ENCODE results near the gene INTS14. TPM values are rescaled to one million over a fixed set of nuclear protein-coding genes. Genes with fewer than 3 reads are reported as not detected.

The INTS14 gene
- total RNA-seq, 4 donors from 2014 or later = 23.1 to 39.4 (median 31.1) TPM

- TF ChIP-seq, protein P1, sequence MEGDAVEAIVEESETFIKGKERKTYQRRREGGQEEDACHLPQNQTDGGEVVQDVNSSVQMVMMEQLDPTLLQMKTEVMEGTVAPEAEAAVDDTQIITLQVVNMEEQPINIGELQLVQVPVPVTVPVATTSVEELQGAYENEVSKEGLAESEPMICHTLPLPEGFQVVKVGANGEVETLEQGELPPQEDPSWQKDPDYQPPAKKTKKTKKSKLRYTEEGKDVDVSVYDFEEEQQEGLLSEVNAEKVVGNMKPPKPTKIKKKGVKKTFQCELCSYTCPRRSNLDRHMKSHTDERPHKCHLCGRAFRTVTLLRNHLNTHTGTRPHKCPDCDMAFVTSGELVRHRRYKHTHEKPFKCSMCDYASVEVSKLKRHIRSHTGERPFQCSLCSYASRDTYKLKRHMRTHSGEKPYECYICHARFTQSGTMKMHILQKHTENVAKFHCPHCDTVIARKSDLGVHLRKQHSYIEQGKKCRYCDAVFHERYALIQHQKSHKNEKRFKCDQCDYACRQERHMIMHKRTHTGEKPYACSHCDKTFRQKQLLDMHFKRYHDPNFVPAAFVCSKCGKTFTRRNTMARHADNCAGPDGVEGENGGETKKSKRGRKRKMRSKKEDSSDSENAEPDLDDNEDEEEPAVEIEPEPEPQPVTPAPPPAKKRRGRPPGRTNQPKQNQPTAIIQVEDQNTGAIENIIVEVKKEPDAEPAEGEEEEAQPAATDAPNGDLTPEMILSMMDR (IDR thresholded peaks at IDR 0.05; ENCODE audit: low read depth) = no peak
These were observed 8.8 kb upstream of the INTS14 start for GRCh38 chr15:65619626-65620290.

DNA sequence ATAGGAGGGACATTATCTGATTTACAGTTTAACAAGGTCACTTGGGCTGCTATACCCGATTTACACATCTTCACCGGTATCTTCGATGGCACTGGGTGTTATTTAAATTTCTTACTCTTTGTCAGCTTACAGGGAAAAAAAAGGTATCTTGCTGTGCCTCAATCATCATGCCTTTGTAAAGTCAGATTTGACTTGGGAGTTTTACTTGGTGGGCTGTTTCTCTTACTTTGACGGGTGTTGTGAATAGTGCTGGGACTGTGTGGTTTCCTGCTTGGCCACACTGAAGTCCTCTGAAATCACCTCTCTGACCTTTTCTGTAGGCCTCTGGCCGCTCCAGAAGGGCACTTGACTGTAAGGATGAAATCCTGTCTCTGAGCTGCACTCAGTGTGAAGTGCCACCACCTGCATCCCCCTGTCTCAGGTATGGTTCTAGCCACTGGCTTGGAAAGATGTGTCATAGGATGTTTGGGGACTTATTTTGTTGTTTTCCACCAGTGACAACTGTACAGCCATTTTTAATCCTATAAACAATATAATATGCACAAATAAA lies 7.7 kb upstream of the INTS14 start:
- TF ChIP-seq, protein P1 (IDR thresholded peaks at IDR 0.05; ENCODE audit: low read depth) = no peak

GRCh38 chr15:65612949-65613744 lies 2.2 kb upstream of the INTS14 start:
- TF ChIP-seq, protein P1 (IDR thresholded peaks at IDR 0.05; ENCODE audit: low read depth) = no peak

GRCh38 chr15:65612616-65612946 lies 1.6 kb upstream of the INTS14 start:
- TF ChIP-seq, protein P1 (IDR thresholded peaks at IDR 0.05; ENCODE audit: low read depth) = no peak

- TF ChIP-seq, protein P1 (IDR thresholded peaks at IDR 0.05; ENCODE audit: low read depth) = no peak
These were observed 1.1 kb upstream of the INTS14 start for GRCh38 chr15:65611888-65612615.

DNA sequence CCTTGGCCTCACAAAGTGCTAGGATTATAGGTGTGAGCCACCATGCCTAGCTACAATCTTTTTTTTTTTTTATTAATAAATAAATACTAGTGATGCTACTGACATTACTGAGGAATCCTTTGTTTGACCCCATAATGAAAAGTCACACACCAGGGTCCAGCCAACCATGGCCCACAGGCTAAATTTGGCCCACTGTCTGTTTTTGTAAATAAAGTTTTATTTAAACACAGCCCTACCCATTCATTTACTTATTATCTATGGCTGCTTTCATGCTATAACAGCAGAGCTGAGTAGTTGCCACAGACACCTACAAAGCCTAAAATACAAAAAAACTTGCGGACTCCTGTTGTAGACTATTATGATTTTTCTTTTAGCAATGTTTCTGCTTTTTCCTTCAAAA lies 7.4 kb downstream of the INTS14 start:
- TF ChIP-seq, protein P1 (IDR thresholded peaks at IDR 0.05; ENCODE audit: low read depth) = no peak

DNA sequence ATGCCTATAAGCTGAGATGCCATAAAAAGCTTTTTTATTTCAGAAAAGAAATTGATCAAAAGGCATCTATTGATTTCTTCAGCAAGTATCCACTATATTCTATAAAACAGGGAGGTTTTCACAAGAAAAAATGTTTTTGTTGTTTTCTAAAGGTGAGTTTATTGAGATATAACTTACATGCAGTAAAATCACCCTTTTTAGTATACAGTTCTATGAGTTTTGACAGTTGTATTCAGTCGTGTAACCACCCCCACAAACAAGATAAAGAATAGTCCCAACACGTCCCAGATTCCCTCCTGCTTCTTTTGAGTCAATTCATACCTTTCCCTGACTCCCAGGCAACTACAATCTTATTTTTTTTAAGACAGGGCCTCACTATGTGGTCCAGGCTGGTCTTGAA lies 7.8 kb downstream of the INTS14 start:
- TF ChIP-seq, protein P1 (IDR thresholded peaks at IDR 0.05; ENCODE audit: low read depth) = no peak

Measured in subcutaneous adipose tissue (tissue), 4 donors.